ENCODE results near the gene RFC4.
"Not testable (repeated sequence)": the region's sequence is repeated elsewhere in the genome, so short reads cannot be mapped to it uniquely, and the experiment has no call there.

DNA sequence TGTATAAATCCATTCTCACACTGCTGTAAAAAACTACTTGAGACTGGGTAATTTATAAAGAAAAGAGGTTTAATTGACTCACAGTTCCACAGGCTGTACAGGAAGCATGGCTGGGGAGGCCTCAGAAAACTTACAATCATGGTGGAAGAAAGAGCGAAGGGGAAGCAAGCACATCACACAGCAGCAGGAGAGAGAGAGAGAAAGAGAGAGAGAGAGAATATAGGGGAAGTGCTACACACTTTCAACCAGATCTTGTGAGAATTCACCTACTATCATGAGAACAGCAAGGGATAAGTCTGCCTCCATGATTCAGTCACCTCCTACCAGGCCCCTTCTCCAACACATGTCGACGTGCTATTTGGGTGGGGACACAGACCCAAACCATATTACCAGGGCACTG, 45.6 kb upstream of the RFC4 start:
- TF ChIP-seq, protein P1, sequence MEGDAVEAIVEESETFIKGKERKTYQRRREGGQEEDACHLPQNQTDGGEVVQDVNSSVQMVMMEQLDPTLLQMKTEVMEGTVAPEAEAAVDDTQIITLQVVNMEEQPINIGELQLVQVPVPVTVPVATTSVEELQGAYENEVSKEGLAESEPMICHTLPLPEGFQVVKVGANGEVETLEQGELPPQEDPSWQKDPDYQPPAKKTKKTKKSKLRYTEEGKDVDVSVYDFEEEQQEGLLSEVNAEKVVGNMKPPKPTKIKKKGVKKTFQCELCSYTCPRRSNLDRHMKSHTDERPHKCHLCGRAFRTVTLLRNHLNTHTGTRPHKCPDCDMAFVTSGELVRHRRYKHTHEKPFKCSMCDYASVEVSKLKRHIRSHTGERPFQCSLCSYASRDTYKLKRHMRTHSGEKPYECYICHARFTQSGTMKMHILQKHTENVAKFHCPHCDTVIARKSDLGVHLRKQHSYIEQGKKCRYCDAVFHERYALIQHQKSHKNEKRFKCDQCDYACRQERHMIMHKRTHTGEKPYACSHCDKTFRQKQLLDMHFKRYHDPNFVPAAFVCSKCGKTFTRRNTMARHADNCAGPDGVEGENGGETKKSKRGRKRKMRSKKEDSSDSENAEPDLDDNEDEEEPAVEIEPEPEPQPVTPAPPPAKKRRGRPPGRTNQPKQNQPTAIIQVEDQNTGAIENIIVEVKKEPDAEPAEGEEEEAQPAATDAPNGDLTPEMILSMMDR (conservative IDR thresholded peaks at IDR 0.05; ENCODE audit: low read depth in 2 of 2) = not testable (repeated sequence)
- TF ChIP-seq POLR2AphosphoS5 (IDR thresholded peaks at IDR 0.05; ENCODE audit: low read depth) = not testable (repeated sequence)
